ENCODE measurements around the gene ZNF865.

DNA sequence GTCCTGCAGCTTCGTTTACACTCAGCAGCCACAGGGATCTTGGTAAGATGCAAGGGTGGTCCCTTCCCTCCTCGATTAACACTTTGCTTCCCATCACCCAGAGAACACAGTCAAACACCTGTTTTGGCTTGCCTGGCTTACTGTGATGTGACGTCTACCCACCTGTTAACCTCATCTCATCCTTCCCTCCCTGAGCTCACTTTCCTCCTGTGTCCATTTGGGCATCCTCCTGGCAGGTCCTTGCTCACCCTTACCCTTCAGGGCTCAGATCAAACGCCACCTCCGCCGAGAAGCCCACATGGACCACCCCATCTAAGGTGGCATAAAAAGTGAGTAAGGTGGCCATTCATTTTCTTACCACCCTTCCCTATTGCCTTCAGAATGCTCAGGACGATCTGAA is 15.3 kb upstream of the ZNF865 start:
- TF ChIP-seq, protein P1, sequence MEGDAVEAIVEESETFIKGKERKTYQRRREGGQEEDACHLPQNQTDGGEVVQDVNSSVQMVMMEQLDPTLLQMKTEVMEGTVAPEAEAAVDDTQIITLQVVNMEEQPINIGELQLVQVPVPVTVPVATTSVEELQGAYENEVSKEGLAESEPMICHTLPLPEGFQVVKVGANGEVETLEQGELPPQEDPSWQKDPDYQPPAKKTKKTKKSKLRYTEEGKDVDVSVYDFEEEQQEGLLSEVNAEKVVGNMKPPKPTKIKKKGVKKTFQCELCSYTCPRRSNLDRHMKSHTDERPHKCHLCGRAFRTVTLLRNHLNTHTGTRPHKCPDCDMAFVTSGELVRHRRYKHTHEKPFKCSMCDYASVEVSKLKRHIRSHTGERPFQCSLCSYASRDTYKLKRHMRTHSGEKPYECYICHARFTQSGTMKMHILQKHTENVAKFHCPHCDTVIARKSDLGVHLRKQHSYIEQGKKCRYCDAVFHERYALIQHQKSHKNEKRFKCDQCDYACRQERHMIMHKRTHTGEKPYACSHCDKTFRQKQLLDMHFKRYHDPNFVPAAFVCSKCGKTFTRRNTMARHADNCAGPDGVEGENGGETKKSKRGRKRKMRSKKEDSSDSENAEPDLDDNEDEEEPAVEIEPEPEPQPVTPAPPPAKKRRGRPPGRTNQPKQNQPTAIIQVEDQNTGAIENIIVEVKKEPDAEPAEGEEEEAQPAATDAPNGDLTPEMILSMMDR (IDR thresholded peaks at IDR 0.05): no peak
- no peak for TF ChIP-seq POLR2A (IDR thresholded peaks at IDR 0.05)

Data from adrenal gland (tissue), 5 donors.